Measurements from ENCODE around the gene SYNC. TPM values are rescaled to one million over a fixed set of nuclear protein-coding genes. Genes with fewer than 3 reads are reported as not detected.

Gene SYNC
- total RNA-seq, 2 donors from 2014 or later, result 2.3 to 4.9 TPM

GRCh38 chr1:32718036-32718435, 15.5 kb upstream of the SYNC start:
- Histone ChIP-seq H3K4me3 (no peak overlapping the region), H3K4me1 (peaks cover 19% of the 10 kb centered on the region), H3K27me3 (no peaks in the 10 kb centered on the region), H3K27ac (no peak overlapping the region), H3K9me3 (no peaks in the 10 kb centered on the region), H3K36me3 (replicated peaks in 1 of 2; ENCODE audit: insufficient read depth in 1 of 2, low read depth in 2 of 2) (no peaks in the 10 kb centered on the region)
- WGBS, 2 donors, result 54 to 70% methylated on average over 2 of the region's 2 CpGs
- DNase-seq (no peak), ATAC-seq (no peak)
- intact Hi-C loops (cut with DNase I), result loop anchor here (10.0 kb wide), 1 partner anchor 157 kb away; the partner anchor contains the start of gene FNDC5
- TF ChIP-seq POLR2A (IDR thresholded peaks at IDR 0.05) (no peak), CTCF (IDR thresholded peaks at IDR 0.05) (no peak)

GRCh38 chr1:32717503-32717902, 14.9 kb upstream of the SYNC start:
- H3K9me3 ChIP-seq, result no peaks in the 10 kb centered on the region
- no peaks in the 10 kb centered on the region for H3K36me3 ChIP-seq (replicated peaks in 1 of 2; ENCODE audit: insufficient read depth in 1 of 2, low read depth in 2 of 2)
- no peak for TF ChIP-seq CTCF (IDR thresholded peaks at IDR 0.05)
- no peak for TF ChIP-seq POLR2A (IDR thresholded peaks at IDR 0.05)
- peaks cover 19% of the 10 kb centered on the region for H3K4me1 ChIP-seq
- ATAC-seq (no peak), DNase-seq (no peak)
- WGBS, 2 donors, result 77 to 81% methylated on average over 4 of the region's 4 CpGs
- intact Hi-C loops (cut with DNase I), result loop anchor here (10.0 kb wide), 1 partner anchor 157 kb away; the partner anchor contains the start of gene FNDC5
- H3K27me3 ChIP-seq, result no peaks in the 10 kb centered on the region
- H3K4me3 ChIP-seq, result no peak overlapping the region
- peak overlapping the region in 3 of 4 donors; percentile 67 to 86 (median 81) for H3K27ac ChIP-seq

GRCh38 chr1:32716312-32717148, 14.0 kb upstream of the SYNC start:
- peaks cover 26% of the 10 kb centered on the region for H3K4me1 ChIP-seq
- intact Hi-C loops (cut with DNase I), result loop anchor here (10.0 kb wide), 1 partner anchor 158 kb away; the partner anchor contains the start of gene FNDC5
- H3K9me3 ChIP-seq, result no peaks in the 10 kb centered on the region
- ATAC-seq (peak; percentile 97), DNase-seq (peak; percentile 99 to 100 (median 100))
- H3K4me3 ChIP-seq, result no peak overlapping the region
- H3K27me3 ChIP-seq, result no peaks in the 10 kb centered on the region
- TF ChIP-seq POLR2A (IDR thresholded peaks at IDR 0.05) (peak in 2 of 3 donors; percentile 47 to 61), CTCF (IDR thresholded peaks at IDR 0.05) (peak in 4 of 7 experiments; percentile 3 to 36 (median 20))
- WGBS, 2 donors, result 15 to 19% methylated on average over 5 to 9 of the region's 9 CpGs
- no peaks in the 10 kb centered on the region for H3K36me3 ChIP-seq (replicated peaks in 1 of 2; ENCODE audit: insufficient read depth in 1 of 2, low read depth in 2 of 2)
- peak overlapping the region; percentile 67 to 89 (median 84) for H3K27ac ChIP-seq

- 84 to 100% methylated on average over 1 to 4 of the region's 4 CpGs for WGBS, 2 donors
- H3K27ac ChIP-seq, result peak overlapping the region; percentile 67 to 89 (median 84)
- no peak for ATAC-seq
Observed at GRCh38 chr1:32715901-32716311, 13.3 kb upstream of the SYNC start.

More at GRCh38 chr1:32715901-32716311, 13.3 kb upstream of the SYNC start:
- Histone ChIP-seq H3K36me3 (replicated peaks in 1 of 2; ENCODE audit: insufficient read depth in 1 of 2, low read depth in 2 of 2) (no peaks in the 10 kb centered on the region), H3K9me3 (no peaks in the 10 kb centered on the region), H3K27me3 (no peaks in the 10 kb centered on the region), H3K4me1 (peaks cover 26% of the 10 kb centered on the region), H3K4me3 (no peak overlapping the region)
- intact Hi-C loops (cut with DNase I), result loop anchor here (10.0 kb wide), 1 partner anchor 159 kb away; the partner anchor contains the start of gene FNDC5
- DNase-seq, result no peak
- no peak for TF ChIP-seq CTCF (IDR thresholded peaks at IDR 0.05)
- TF ChIP-seq POLR2A (IDR thresholded peaks at IDR 0.05), result no peak

All from body of pancreas (tissue), 4 donors.